ENCODE results near the gene NFATC2. TPM values are rescaled to one million over a fixed set of nuclear protein-coding genes. Genes with fewer than 3 reads are reported as not detected.

The NFATC2 gene
- total RNA-seq, 2 donors from 2014 or later = 4.3 to 8.4 TPM

GRCh38 chr20:51487076-51487475, 55.4 kb downstream of the NFATC2 start:
- no peak for DNase-seq (ENCODE audit: low spot score)

GRCh38 chr20:51486197-51487005, 56.1 kb downstream of the NFATC2 start:
- Histone ChIP-seq H3K27ac (no peak overlapping the region), H3K4me1 (replicated peaks) (no peaks in the 10 kb centered on the region), H3K9me3 (no peaks in the 10 kb centered on the region), H3K4me3 (no peak overlapping the region), H3K36me3 (no peaks in the 10 kb centered on the region), H3K27me3 (replicated peaks; ENCODE audit: insufficient read depth) (no peaks in the 10 kb centered on the region)
- no peak for DNase-seq (ENCODE audit: low spot score)
- TF ChIP-seq POLR2AphosphoS5 (IDR thresholded peaks at IDR 0.05) (no peak), CTCF (IDR thresholded peaks at IDR 0.05) (no peak)
- intact Hi-C loops (cut with DNase I) = no loop called here
- WGBS = 75% methylated on average over 12 of the region's 12 CpGs

More at GRCh38 chr20:51487076-51487475, 55.4 kb downstream of the NFATC2 start:
- no peak overlapping the region for H3K4me3 ChIP-seq
- intact Hi-C loops (cut with DNase I) = no loop called here
- TF ChIP-seq POLR2A (IDR thresholded peaks at IDR 0.05) (no peak), CTCF (IDR thresholded peaks at IDR 0.05) (no peak), POLR2AphosphoS5 (IDR thresholded peaks at IDR 0.05) (no peak)
- H3K4me1 ChIP-seq (replicated peaks) = no peaks in the 10 kb centered on the region
- WGBS = 88% methylated on average over 7 of the region's 7 CpGs
- H3K36me3 ChIP-seq = no peaks in the 10 kb centered on the region
- no peaks in the 10 kb centered on the region for H3K9me3 ChIP-seq
- H3K27ac ChIP-seq = no peak overlapping the region
- H3K27me3 ChIP-seq (replicated peaks; ENCODE audit: insufficient read depth) = no peaks in the 10 kb centered on the region

GRCh38 chr20:51484831-51485230, 57.7 kb downstream of the NFATC2 start:
- no peaks in the 10 kb centered on the region for H3K36me3 ChIP-seq
- H3K27ac ChIP-seq = no peak overlapping the region
- DNase-seq (ENCODE audit: low spot score) = no peak
- no peaks in the 10 kb centered on the region for H3K4me1 ChIP-seq (replicated peaks)
- intact Hi-C loops (cut with DNase I) = no loop called here
- no peaks in the 10 kb centered on the region for H3K9me3 ChIP-seq
- TF ChIP-seq POLR2AphosphoS5 (IDR thresholded peaks at IDR 0.05) (no peak), POLR2A (IDR thresholded peaks at IDR 0.05) (no peak), CTCF (IDR thresholded peaks at IDR 0.05) (no peak)
- no peak overlapping the region for H3K4me3 ChIP-seq
- no peaks in the 10 kb centered on the region for H3K27me3 ChIP-seq (replicated peaks; ENCODE audit: insufficient read depth)
- WGBS = 97% methylated on average over 4 of the region's 4 CpGs

- H3K4me3 ChIP-seq = no peak overlapping the region
- TF ChIP-seq POLR2AphosphoS5 (IDR thresholded peaks at IDR 0.05) = no peak
- no peak for TF ChIP-seq POLR2A (IDR thresholded peaks at IDR 0.05)
- TF ChIP-seq CTCF (IDR thresholded peaks at IDR 0.05) = no peak
- WGBS = 83% methylated on average over 16 of the region's 16 CpGs
- no peaks in the 10 kb centered on the region for H3K27me3 ChIP-seq (replicated peaks; ENCODE audit: insufficient read depth)
- no peak overlapping the region for H3K27ac ChIP-seq
- intact Hi-C loops (cut with DNase I) = no loop called here
- DNase-seq (ENCODE audit: low spot score) = no peak
- no peaks in the 10 kb centered on the region for H3K4me1 ChIP-seq (replicated peaks)
- H3K36me3 ChIP-seq = no peaks in the 10 kb centered on the region
- H3K9me3 ChIP-seq = no peaks in the 10 kb centered on the region
These were observed 58.2 kb downstream of the NFATC2 start for GRCh38 chr20:51484141-51484815.
